GM12878 (cell line): ENCODE measurements around the gene TGFBR3. TPM values are rescaled to one million over a fixed set of nuclear protein-coding genes. Genes with fewer than 3 reads are reported as not detected.

Experiments
- ATAC-seq: fragments of 200-7000 bp; cut with Tn5 transposase; 3 replicates; pipeline ENCODE4 v1.9.1; 2020; ENCODE audit warnings: mild to moderate bottlenecking, moderate library complexity
- BruUV-seq: library from RNA; stranded (reverse); fragments of 400-500 nt; replicated peaks from 2 replicates; lab custom pipeline; 2021; lab: Mats Ljungman, UMichigan
- CTCF ChIA-PET: fragments of 300-600 bp; sonication (Branson Sonifier 250); formaldehyde crosslinking; extraction: SDS; loops from one replicate; lab custom pipeline; 2021; ENCODE audit warnings: inconsistent platforms; lab: Yijun Ruan, JAX
- POLR2A ChIA-PET: fragments of 350-600 bp; formaldehyde crosslinking; extraction: SDS; loops from one replicate; lab custom pipeline; 2021; ENCODE audit warnings: inconsistent platforms; lab: Charles Lee
- RAD21 ChIA-PET: fragments of 300-600 bp; sonication (Branson Sonifier 250); formaldehyde crosslinking; loops from one replicate; lab custom pipeline; 2023; ENCODE audit warnings: antibody characterized with exemption; ENCODE audit not compliant: unreplicated experiment; lab: Charles Lee
- SMC1A ChIA-PET: fragments of 300-600 bp; sonication (Branson Sonifier 250); formaldehyde crosslinking; loops from one replicate; lab custom pipeline; 2023; ENCODE audit not compliant: unreplicated experiment, uncharacterized antibody; lab: Charles Lee
- DNase-seq: peaks from one replicate; pipeline ENCODE4 v3.0.0-alpha.2; 2011; ENCODE audit warnings: low read depth, low spot score
- FAIRE-seq: peaks from 3 replicates; lab custom pipeline; 2011; peaks lifted over from hg19 to GRCh38; lab: Jason Lieb, UNC
- H2AFZ ChIP-seq: 2 replicates; pipeline ENCODE4 v1.6.0; 2011; ENCODE audit warnings: low read depth, low read length, control low read depth; ENCODE audit not compliant: control insufficient read depth
- H3K27ac ChIP-seq: 2 replicates; pipeline ENCODE4 v1.5.1; 2011; ENCODE audit warnings: control low read depth; ENCODE audit not compliant: control insufficient read depth, insufficient read depth
- H3K27me3 ChIP-seq, 2 experiments: replicated peaks in 1 of 2; 2 replicates each; pipeline versions ENCODE4 v1.6.0 to v1.6.1; 2011; ENCODE audit warnings: low read length in 1 of 2; ENCODE audit not compliant: control insufficient read depth in 2 of 2, insufficient read depth in 2 of 2
- H3K36me3 ChIP-seq, 2 experiments: 2 replicates each; pipeline ENCODE4 v1.5.1; 2011; ENCODE audit warnings: low read length in 1 of 2; ENCODE audit not compliant: control insufficient read depth in 2 of 2, insufficient read depth in 2 of 2
- H3K4me1 ChIP-seq: 2 replicates; pipeline ENCODE4 v1.6.1; 2011; ENCODE audit warnings: mild to moderate bottlenecking, low read length, moderate library complexity, mixed read lengths; ENCODE audit not compliant: control insufficient read depth, insufficient read depth
- H3K4me2 ChIP-seq: 2 replicates; pipeline ENCODE4 v1.6.0; 2011; ENCODE audit warnings: control low read depth; ENCODE audit not compliant: control insufficient read depth, insufficient read depth
- H3K4me3 ChIP-seq: fragments of 200-600 bp; sonication (generic); 2 replicates; pipeline ENCODE4 v1.5.1; 2016
- H3K79me2 ChIP-seq: 2 replicates; pipeline ENCODE4 v1.6.0; 2011; ENCODE audit warnings: low read length; ENCODE audit not compliant: control insufficient read depth, insufficient read depth
- H3K9ac ChIP-seq: 2 replicates; pipeline ENCODE4 v1.8.0; 2011; ENCODE audit warnings: low read length, control low read depth, mixed read lengths; ENCODE audit not compliant: control insufficient read depth, insufficient read depth
- H3K9me3 ChIP-seq: replicated peaks from 3 replicates; pipeline ENCODE4 v1.5.1; 2011; ENCODE audit warnings: mild to moderate bottlenecking, low read length; ENCODE audit not compliant: control insufficient read depth, insufficient read depth
- H4K20me1 ChIP-seq: 2 replicates; pipeline ENCODE4 v1.6.0; 2011; ENCODE audit not compliant: control insufficient read depth, insufficient read depth
- BMI1 ChIP-seq: fragments of 450-650 bp; IDR thresholded peaks from 2 replicates; pipeline ENCODE4 v1.6.1; 2016; ENCODE audit warnings: mild to moderate bottlenecking, moderate library complexity, borderline replicate concordance
- EGR1 ChIP-seq, 2 experiments: IDR thresholded peaks; 1 replicate in 1 of 2; 2 replicates in 1 of 2; pipeline ENCODE4 v1.6.1; 2011 to 2012; ENCODE audit warnings: low read depth in 2 of 2, low read length in 2 of 2, borderline replicate concordance in 1 of 2, mild to moderate bottlenecking in 1 of 2, moderate library complexity in 1 of 2
- MEF2B ChIP-seq: fragments of 450-650 bp; IDR thresholded peaks from 2 replicates; pipeline ENCODE4 v1.6.1; 2018; ENCODE audit warnings: mild to moderate bottlenecking, moderate library complexity; ENCODE audit not compliant: partially characterized antibody, poor library complexity, severe bottlenecking
- RCOR1 ChIP-seq: conservative IDR thresholded peaks from 2 replicates; pipeline ENCODE4 v1.6.1; 2012; ENCODE audit warnings: low read depth, low read length, improper control_type of control experiment
- WGBS: methylation state at CpG from one replicate; pipeline ENCODE4 v1.1.6; 2016; ENCODE audit warnings: low lambda C conversion rate; ENCODE audit not compliant: insufficient replicate concordance, insufficient coverage; ENCODE audit errors: missing lambda C conversion rate; 5-methylcytosine and 5-hydroxymethylcytosine counted together
- in situ Hi-C: fragments of 300-500 bp; cut with MboI; formaldehyde crosslinking; loops from 9 replicates; pipeline ENCODE4 v1.14.3; 2018; ENCODE audit warnings: mixed read lengths
- intact Hi-C: fragments of 100-400 bp; cut with micrococcal nuclease; formaldehyde crosslinking; loops from one replicate; pipeline ENCODE4 v1.14.2; 2022; ENCODE audit not compliant: unreplicated experiment
- polyA plus RNA-seq, 11 experiments: library from polyadenylated mRNA; depleted of rRNA in 4 of 11; unstranded in 6 of 11; stranded (reverse) in 5 of 11; fragments of >200 nt; fragmentation: Nextera tagmentation in 4 of 11; fragmentation: Illumina TruSeq in 1 of 11; extraction: Ambion mirVana in 4 of 11; extraction: Trizol in 1 of 11; gene quantifications; 1 replicate in 1 of 11; 2 replicates in 10 of 11; pipeline versions ENCODE4 v1.2.1 to v1.2.3, GENCODE V29; 2011 to 2016; ENCODE audit warnings: inconsistent platforms in 2 of 11, missing spikeins in 2 of 11, low read depth in 1 of 11
- total RNA-seq, 4 experiments: library from RNA; depleted of rRNA in 3 of 4; stranded (reverse); fragments of >200 nt in 3 of 4; fragmentation: Illumina TruSeq in 1 of 4; extraction: Trizol in 1 of 4; gene quantifications; 2 replicates each; pipeline versions ENCODE4 v1.2.1 to v1.2.3, GENCODE V29; 2013 to 2021
- TF ChIP-seq, protein P1 (sequence below): fragments of 450-650 bp; IDR thresholded peaks from 2 replicates; pipeline ENCODE4 v1.6.1; 2017; ENCODE audit warnings: antibody characterized with exemption, mild to moderate bottlenecking, moderate library complexity
- TF ChIP-seq, protein P2 (sequence below): IDR thresholded peaks from 2 replicates; pipeline ENCODE4 v1.6.1; 2011; ENCODE audit warnings: low read depth, mild to moderate bottlenecking, low read length, moderate library complexity, borderline replicate concordance; ENCODE audit errors: extremely low read depth
- TF ChIP-seq, protein P3 (sequence below): fragments of 450-650 bp; IDR thresholded peaks from 2 replicates; pipeline ENCODE4 v1.6.1; 2017; ENCODE audit warnings: low read depth, mild to moderate bottlenecking, moderate library complexity

TGFBR3 gene
- total and polyA plus RNA-seq, 10 of the 15 experiments (the other 5 are each of a cell fraction or from before 2014, with no cell fraction given): 2.7 to 16.5 (median 12.6) TPM

DNA sequence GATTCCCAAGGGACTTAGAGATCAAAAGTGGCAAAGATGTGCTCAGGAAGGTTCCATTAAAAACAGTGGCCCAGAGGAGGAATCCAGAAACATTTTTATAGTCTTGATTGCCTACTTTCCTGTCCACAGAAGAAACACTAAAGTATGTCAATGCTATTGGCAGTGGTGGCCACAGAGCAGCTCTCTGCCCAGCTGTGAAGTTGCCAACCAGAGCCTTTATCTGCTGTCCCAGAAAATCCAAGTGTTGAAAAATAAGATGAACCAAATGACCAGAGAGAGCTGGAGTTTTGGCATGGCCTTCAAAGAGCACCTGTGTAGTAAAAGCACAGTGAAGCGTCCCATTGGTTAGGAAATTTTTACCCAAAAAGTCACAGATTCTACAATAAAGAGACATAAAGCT lies 181.2 kb downstream of the TGFBR3 start:
- DNase-seq: no peak
- WGBS: 88% methylated on average over 1 of the region's 1 CpG

More for the DNA sequence above, 181.2 kb downstream of the TGFBR3 start:
- H4K20me1 ChIP-seq: no peaks in the 10 kb centered on the region
- no peak overlapping the region for H3K27ac ChIP-seq
- no peak for TF ChIP-seq MEF2B
- TF ChIP-seq RCOR1: no peak
- TF ChIP-seq EGR1 (IDR thresholded peaks at IDR 0.05; ENCODE audit: borderline replicate concordance in 1 of 2, low read depth in 2 of 2, low read length in 2 of 2): no peak
- TF ChIP-seq BMI1: no peak
- TF ChIP-seq, protein P1, sequence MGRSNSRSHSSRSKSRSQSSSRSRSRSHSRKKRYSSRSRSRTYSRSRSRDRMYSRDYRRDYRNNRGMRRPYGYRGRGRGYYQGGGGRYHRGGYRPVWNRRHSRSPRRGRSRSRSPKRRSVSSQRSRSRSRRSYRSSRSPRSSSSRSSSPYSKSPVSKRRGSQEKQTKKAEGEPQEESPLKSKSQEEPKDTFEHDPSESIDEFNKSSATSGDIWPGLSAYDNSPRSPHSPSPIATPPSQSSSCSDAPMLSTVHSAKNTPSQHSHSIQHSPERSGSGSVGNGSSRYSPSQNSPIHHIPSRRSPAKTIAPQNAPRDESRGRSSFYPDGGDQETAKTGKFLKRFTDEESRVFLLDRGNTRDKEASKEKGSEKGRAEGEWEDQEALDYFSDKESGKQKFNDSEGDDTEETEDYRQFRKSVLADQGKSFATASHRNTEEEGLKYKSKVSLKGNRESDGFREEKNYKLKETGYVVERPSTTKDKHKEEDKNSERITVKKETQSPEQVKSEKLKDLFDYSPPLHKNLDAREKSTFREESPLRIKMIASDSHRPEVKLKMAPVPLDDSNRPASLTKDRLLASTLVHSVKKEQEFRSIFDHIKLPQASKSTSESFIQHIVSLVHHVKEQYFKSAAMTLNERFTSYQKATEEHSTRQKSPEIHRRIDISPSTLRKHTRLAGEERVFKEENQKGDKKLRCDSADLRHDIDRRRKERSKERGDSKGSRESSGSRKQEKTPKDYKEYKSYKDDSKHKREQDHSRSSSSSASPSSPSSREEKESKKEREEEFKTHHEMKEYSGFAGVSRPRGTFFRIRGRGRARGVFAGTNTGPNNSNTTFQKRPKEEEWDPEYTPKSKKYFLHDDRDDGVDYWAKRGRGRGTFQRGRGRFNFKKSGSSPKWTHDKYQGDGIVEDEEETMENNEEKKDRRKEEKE: no peak
- TF ChIP-seq, protein P2, sequence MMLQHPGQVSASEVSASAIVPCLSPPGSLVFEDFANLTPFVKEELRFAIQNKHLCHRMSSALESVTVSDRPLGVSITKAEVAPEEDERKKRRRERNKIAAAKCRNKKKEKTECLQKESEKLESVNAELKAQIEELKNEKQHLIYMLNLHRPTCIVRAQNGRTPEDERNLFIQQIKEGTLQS: no peak
- TF ChIP-seq, protein P3, sequence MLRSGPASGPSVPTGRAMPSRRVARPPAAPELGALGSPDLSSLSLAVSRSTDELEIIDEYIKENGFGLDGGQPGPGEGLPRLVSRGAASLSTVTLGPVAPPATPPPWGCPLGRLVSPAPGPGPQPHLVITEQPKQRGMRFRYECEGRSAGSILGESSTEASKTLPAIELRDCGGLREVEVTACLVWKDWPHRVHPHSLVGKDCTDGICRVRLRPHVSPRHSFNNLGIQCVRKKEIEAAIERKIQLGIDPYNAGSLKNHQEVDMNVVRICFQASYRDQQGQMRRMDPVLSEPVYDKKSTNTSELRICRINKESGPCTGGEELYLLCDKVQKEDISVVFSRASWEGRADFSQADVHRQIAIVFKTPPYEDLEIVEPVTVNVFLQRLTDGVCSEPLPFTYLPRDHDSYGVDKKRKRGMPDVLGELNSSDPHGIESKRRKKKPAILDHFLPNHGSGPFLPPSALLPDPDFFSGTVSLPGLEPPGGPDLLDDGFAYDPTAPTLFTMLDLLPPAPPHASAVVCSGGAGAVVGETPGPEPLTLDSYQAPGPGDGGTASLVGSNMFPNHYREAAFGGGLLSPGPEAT: no peak
- FAIRE-seq (no peak), ATAC-seq (no peak)
- H3K9me3 ChIP-seq: no peaks in the 10 kb centered on the region
- no peak overlapping the region for H3K4me3 ChIP-seq
- H3K4me1 ChIP-seq: peaks cover 2% of the 10 kb centered on the region; the same call in 1 of the 2 replicates
- H3K9ac ChIP-seq: no peak overlapping the region
- RAD21 ChIA-PET: no interaction called here
- intact Hi-C loops (no loop called here), in situ Hi-C loops (no loop called here)
- POLR2A ChIA-PET: no interaction called here
- H3K4me2 ChIP-seq: no peak overlapping the region
- H3K36me3 ChIP-seq: no peaks in the 10 kb centered on the region
- no TSS peak for BruUV-seq
- H3K27me3 ChIP-seq: no peaks in the 10 kb centered on the region
- H2AFZ ChIP-seq: no peak overlapping the region
- H3K79me2 ChIP-seq: no peaks in the 10 kb centered on the region
- CTCF ChIA-PET: no interaction called here
- SMC1A ChIA-PET: no interaction called here
